ENCODE results near the gene LBX2.

DNA sequence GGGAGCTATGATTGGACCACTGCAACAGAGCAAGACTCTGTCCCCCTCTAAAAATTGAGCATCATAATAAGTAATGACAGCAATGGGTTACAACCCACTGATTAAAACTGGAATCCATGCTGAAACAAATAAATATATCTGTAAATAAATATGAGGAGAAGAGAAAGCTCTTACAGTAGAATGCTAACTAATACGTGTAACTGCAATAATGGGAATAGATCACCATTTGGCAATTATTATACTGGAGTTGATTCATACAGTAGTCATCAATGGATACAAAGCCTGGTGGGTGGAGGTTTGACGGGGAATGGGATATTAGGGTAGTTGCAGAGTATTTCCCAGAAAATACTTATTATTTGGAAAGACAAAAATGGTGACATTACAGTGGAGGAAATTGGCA lies 50.6 kb downstream of the LBX2 start:
- no peak for TF ChIP-seq TOX (CRISPR knock-in tag; IDR thresholded peaks at IDR 0.05; ENCODE audit: borderline replicate concordance)
- no peak for TF ChIP-seq ESRRG (CRISPR knock-in tag; IDR thresholded peaks at IDR 0.05)
- TF ChIP-seq ZNF8 (CRISPR knock-in tag; IDR thresholded peaks at IDR 0.05) = no peak
- TF ChIP-seq, protein P1, sequence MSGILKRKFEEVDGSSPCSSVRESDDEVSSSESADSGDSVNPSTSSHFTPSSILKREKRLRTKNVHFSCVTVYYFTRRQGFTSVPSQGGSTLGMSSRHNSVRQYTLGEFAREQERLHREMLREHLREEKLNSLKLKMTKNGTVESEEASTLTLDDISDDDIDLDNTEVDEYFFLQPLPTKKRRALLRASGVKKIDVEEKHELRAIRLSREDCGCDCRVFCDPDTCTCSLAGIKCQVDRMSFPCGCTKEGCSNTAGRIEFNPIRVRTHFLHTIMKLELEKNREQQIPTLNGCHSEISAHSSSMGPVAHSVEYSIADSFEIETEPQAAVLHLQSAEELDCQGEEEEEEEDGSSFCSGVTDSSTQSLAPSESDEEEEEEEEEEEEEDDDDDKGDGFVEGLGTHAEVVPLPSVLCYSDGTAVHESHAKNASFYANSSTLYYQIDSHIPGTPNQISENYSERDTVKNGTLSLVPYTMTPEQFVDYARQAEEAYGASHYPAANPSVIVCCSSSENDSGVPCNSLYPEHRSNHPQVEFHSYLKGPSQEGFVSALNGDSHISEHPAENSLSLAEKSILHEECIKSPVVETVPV (CRISPR knock-in tag; IDR thresholded peaks at IDR 0.05) = no peak
- TF ChIP-seq ZNF565 (CRISPR knock-in tag; conservative IDR thresholded peaks at IDR 0.05; ENCODE audit: low read depth) = no peak
- no peak for TF ChIP-seq ARNTL (CRISPR knock-in tag; IDR thresholded peaks at IDR 0.05; ENCODE audit: borderline replicate concordance, low read depth)
- TF ChIP-seq, protein P2, sequence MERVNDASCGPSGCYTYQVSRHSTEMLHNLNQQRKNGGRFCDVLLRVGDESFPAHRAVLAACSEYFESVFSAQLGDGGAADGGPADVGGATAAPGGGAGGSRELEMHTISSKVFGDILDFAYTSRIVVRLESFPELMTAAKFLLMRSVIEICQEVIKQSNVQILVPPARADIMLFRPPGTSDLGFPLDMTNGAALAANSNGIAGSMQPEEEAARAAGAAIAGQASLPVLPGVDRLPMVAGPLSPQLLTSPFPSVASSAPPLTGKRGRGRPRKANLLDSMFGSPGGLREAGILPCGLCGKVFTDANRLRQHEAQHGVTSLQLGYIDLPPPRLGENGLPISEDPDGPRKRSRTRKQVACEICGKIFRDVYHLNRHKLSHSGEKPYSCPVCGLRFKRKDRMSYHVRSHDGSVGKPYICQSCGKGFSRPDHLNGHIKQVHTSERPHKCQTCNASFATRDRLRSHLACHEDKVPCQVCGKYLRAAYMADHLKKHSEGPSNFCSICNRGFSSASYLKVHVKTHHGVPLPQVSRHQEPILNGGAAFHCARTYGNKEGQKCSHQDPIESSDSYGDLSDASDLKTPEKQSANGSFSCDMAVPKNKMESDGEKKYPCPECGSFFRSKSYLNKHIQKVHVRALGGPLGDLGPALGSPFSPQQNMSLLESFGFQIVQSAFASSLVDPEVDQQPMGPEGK (CRISPR knock-in tag; IDR thresholded peaks at IDR 0.05; ENCODE audit: borderline replicate concordance) = no peak
